A549 (cell line): Measurements from ENCODE around the gene WSB2. TPM values are rescaled to one million over a fixed set of nuclear protein-coding genes. Genes with fewer than 3 reads are reported as not detected.

Experiments used
- BHLHE40 ChIP-seq: IDR thresholded peaks from 2 replicates; pipeline ENCODE4 v1.6.1; 2012; ENCODE audit warnings: low read depth, low read length, inconsistent platforms
- CBX2 ChIP-seq: fragments of 200-600 bp; sonication (generic); IDR thresholded peaks from 2 replicates; pipeline ENCODE4 v1.6.1; 2016; ENCODE audit warnings: low read depth, mild to moderate bottlenecking, borderline replicate concordance
- CBX8 ChIP-seq: fragments of 200-600 bp; sonication (generic); IDR thresholded peaks from 2 replicates; pipeline ENCODE4 v1.6.1; 2016
- CEBPB ChIP-seq, 2 experiments: fragments of >200 bp in 1 of 2; sonication (Bioruptor Twin) in 1 of 2; formaldehyde crosslinking in 1 of 2; IDR thresholded peaks; 2 replicates each; pipeline ENCODE4 v1.6.1; 2012 to 2016
- CHD2 ChIP-seq: fragments of 150-350 bp; IDR thresholded peaks from 2 replicates; pipeline ENCODE4 v1.6.1; 2014; ENCODE audit warnings: low read length; ENCODE audit not compliant: partially characterized antibody
- CHD4 ChIP-seq: fragments of 200-600 bp; sonication (generic); IDR thresholded peaks from 2 replicates; pipeline ENCODE4 v1.6.1; 2016; ENCODE audit warnings: antibody characterized with exemption, mild to moderate bottlenecking, borderline replicate concordance
- CTCF ChIP-seq: fragments of >200 bp; sonication (Bioruptor Twin); formaldehyde crosslinking; IDR thresholded peaks from 3 replicates; pipeline ENCODE4 v1.5.1; 2016
- E2F6 ChIP-seq: IDR thresholded peaks from 2 replicates; pipeline ENCODE4 v1.6.1; 2012; ENCODE audit warnings: low read depth, borderline replicate concordance
- EHMT2 ChIP-seq: fragments of 200-600 bp; sonication (generic); IDR thresholded peaks from 2 replicates; pipeline ENCODE4 v1.6.1; 2016; ENCODE audit warnings: antibody characterized with exemption, low read depth, mild to moderate bottlenecking, moderate library complexity
- ESRRA ChIP-seq: fragments of 150-350 bp; IDR thresholded peaks from 2 replicates; pipeline ENCODE4 v1.6.1; 2014; ENCODE audit warnings: mild to moderate bottlenecking, low read length, borderline replicate concordance
- FOXS1 ChIP-seq: fragments of 250-450 bp; sonication (Bioruptor Pico); IDR thresholded peaks from 2 replicates; pipeline ENCODE4 v1.5.0; 2020; ENCODE audit warnings: mild to moderate bottlenecking, moderate library complexity
- GATA3 ChIP-seq: IDR thresholded peaks from 2 replicates; pipeline ENCODE4 v1.6.1; 2012; ENCODE audit warnings: borderline replicate concordance
- HES2 ChIP-seq: fragments of >200 bp; sonication (Bioruptor Twin); formaldehyde crosslinking; IDR thresholded peaks from 2 replicates; pipeline ENCODE4 v1.6.1; 2016
- HMGXB4 ChIP-seq: fragments of 250-450 bp; sonication (Bioruptor Pico); IDR thresholded peaks from 2 replicates; pipeline ENCODE4 v1.5.0; 2021; ENCODE audit warnings: mild to moderate bottlenecking, moderate library complexity, borderline replicate concordance
- JUN ChIP-seq, 2 experiments: fragments of >200 bp; sonication (Bioruptor Twin); formaldehyde crosslinking; IDR thresholded peaks; 2 replicates in 1 of 2; 3 replicates in 1 of 2; pipeline ENCODE4 v1.6.1; 2016 to 2017
- JUNB ChIP-seq: fragments of >200 bp; sonication (Bioruptor Twin); formaldehyde crosslinking; IDR thresholded peaks from 2 replicates; pipeline ENCODE4 v1.6.1; 2016
- MAFK ChIP-seq: fragments of 450-650 bp; IDR thresholded peaks from 2 replicates; pipeline ENCODE4 v1.6.1; 2014; ENCODE audit not compliant: partially characterized antibody
- NFE2L2 ChIP-seq: fragments of 150-350 bp; conservative IDR thresholded peaks from 2 replicates; pipeline ENCODE4 v1.6.1; 2014; ENCODE audit warnings: low read length
- NPAS2 ChIP-seq: fragments of 250-450 bp; sonication (Bioruptor Pico); IDR thresholded peaks from 2 replicates; pipeline ENCODE4 v1.8.0; 2022; ENCODE audit warnings: mild to moderate bottlenecking, moderate library complexity, borderline replicate concordance
- PBX3 ChIP-seq: IDR thresholded peaks from 2 replicates; pipeline ENCODE4 v1.6.1; 2012
- PHF8 ChIP-seq: fragments of 200-600 bp; sonication (generic); IDR thresholded peaks from 2 replicates; pipeline ENCODE4 v1.6.1; 2016; ENCODE audit warnings: low read depth, mild to moderate bottlenecking, antibody characterized with exemption, moderate library complexity, borderline replicate concordance
- POLR2AphosphoS2 ChIP-seq: conservative IDR thresholded peaks from 2 replicates; pipeline ENCODE4 v1.6.1; 2012; ENCODE audit warnings: low read length, improper control_type of control experiment, inconsistent platforms
- RAD21 ChIP-seq, 2 experiments: fragments of >200 bp in 1 of 2; sonication (Bioruptor Twin) in 1 of 2; formaldehyde crosslinking in 1 of 2; IDR thresholded peaks in 1 of 2; conservative IDR thresholded peaks in 1 of 2; 2 replicates in 1 of 2; 3 replicates in 1 of 2; pipeline ENCODE4 v1.6.1; 2012 to 2018; ENCODE audit warnings: inconsistent platforms in 1 of 2
- RCOR1 ChIP-seq: fragments of 150-350 bp; IDR thresholded peaks from 2 replicates; pipeline ENCODE4 v1.6.1; 2014; ENCODE audit warnings: antibody characterized with exemption, low read length, low read depth
- REST ChIP-seq: fragments of 200-600 bp; sonication (generic); IDR thresholded peaks from 2 replicates; pipeline ENCODE4 v1.6.1; 2016; ENCODE audit warnings: antibody characterized with exemption, mild to moderate bottlenecking, moderate library complexity
- SMC3 ChIP-seq: fragments of >200 bp; sonication (Bioruptor Twin); formaldehyde crosslinking; IDR thresholded peaks from 3 replicates; pipeline ENCODE4 v1.6.1; 2018; ENCODE audit warnings: inconsistent platforms
- SREBF2 ChIP-seq: fragments of 450-650 bp; IDR thresholded peaks from 2 replicates; pipeline ENCODE4 v1.6.1; 2014; ENCODE audit warnings: mild to moderate bottlenecking, moderate library complexity
- TP53 ChIP-seq: fragments of 250-450 bp; sonication (Bioruptor Pico); IDR thresholded peaks from 2 replicates; pipeline ENCODE4 v1.5.0; 2021; ENCODE audit warnings: mild to moderate bottlenecking, moderate library complexity
- USF2 ChIP-seq: fragments of 450-650 bp; IDR thresholded peaks from 2 replicates; pipeline ENCODE4 v1.6.1; 2014; ENCODE audit warnings: antibody characterized with exemption
- ZC3H11A ChIP-seq: fragments of 450-650 bp; IDR thresholded peaks from 2 replicates; pipeline ENCODE4 v1.6.1; 2014; ENCODE audit warnings: antibody characterized with exemption, mild to moderate bottlenecking
- ZFP36 ChIP-seq: fragments of 450-650 bp; IDR thresholded peaks from 2 replicates; pipeline ENCODE4 v1.6.1; 2014; ENCODE audit warnings: borderline replicate concordance; ENCODE audit not compliant: partially characterized antibody
- ZSCAN20 ChIP-seq: fragments of 250-450 bp; sonication (Bioruptor Pico); IDR thresholded peaks from 2 replicates; pipeline ENCODE4 v1.8.0; 2022; ENCODE audit warnings: mild to moderate bottlenecking, moderate library complexity
- polyA plus RNA-seq, 4 experiments: library from polyadenylated mRNA; depleted of rRNA in 3 of 4; stranded (reverse); fragments of >200 nt; fragmentation: RNase III in 1 of 4; extraction: RNeasy Plus Mini Kit Qiagen cat#74134 plus additional on column Dnase treatment in 1 of 4; gene quantifications; 2 replicates in 3 of 4; 3 replicates in 1 of 4; pipeline ENCODE4 v1.2.3, GENCODE V29; 2011 to 2017

Gene WSB2
- polyA plus RNA-seq, 2 of the 4 experiments (the other 2 are of a cell fraction) = 40.5 to 93.5 TPM

GRCh38 chr12:118016424-118017264, 44.3 kb downstream of the WSB2 start, which contains the start of gene RFC5 (continued):
- TF ChIP-seq REST = peak; percentile 99
- TF ChIP-seq CHD4 = no peak
- no peak for TF ChIP-seq ZSCAN20
- no peak for TF ChIP-seq NPAS2 (CRISPR knock-in tag)
- TF ChIP-seq RCOR1 = no peak
- TF ChIP-seq HES2 = no peak
- TF ChIP-seq JUN (IDR thresholded peaks at IDR 0.05) = peak in 1 of 2 experiments; percentile 71; a peak in 3 of 5 replicates
- no peak for TF ChIP-seq HMGXB4
- peak; percentile 93 for TF ChIP-seq E2F6
- no peak for TF ChIP-seq USF2
- no peak for TF ChIP-seq CBX8
- TF ChIP-seq GATA3 = peak; percentile 64; the same call in 1 of the 2 replicates
- TF ChIP-seq CBX2 = no peak
- TF ChIP-seq PHF8 = peak; percentile 62; the same call in 1 of the 2 replicates
- TF ChIP-seq ESRRA = no peak
- TF ChIP-seq BHLHE40 = no peak
- no peak for TF ChIP-seq CEBPB (IDR thresholded peaks at IDR 0.05)
- no peak for TF ChIP-seq JUNB
- TF ChIP-seq RAD21 (conservative IDR thresholded peaks at IDR 0.05 in 1 of 2, IDR thresholded peaks at IDR 0.05 in 1 of 2) = peak in 1 of 2 experiments; percentile 14; a peak in 1 of 5 replicates
- no peak for TF ChIP-seq SREBF2
- no peak for TF ChIP-seq ZFP36
- peak; percentile 98 for TF ChIP-seq CHD2
- no peak for TF ChIP-seq NFE2L2
- TF ChIP-seq PBX3 = 0 out of 2 replicates have a peak, but pooled peaks have one; percentile 20
- TF ChIP-seq ZC3H11A = no peak
- no peak for TF ChIP-seq CTCF
- no peak for TF ChIP-seq FOXS1
- no peak for TF ChIP-seq EHMT2
- TF ChIP-seq MAFK = no peak
- 0 out of 3 replicates have a peak, but pooled peaks have one; percentile 10 for TF ChIP-seq SMC3
- no peak for TF ChIP-seq TP53 (CRISPR knock-in tag)
- no peak for TF ChIP-seq POLR2AphosphoS2
